K562 (cell line): ENCODE data around the gene LIMS1. TPM values are rescaled to one million over a fixed set of nuclear protein-coding genes. Genes with fewer than 3 reads are reported as not detected.

Experiments used
- CSDE1 ChIP-seq, 2 experiments: fragments of 450-650 bp; IDR thresholded peaks; 2 replicates each; pipeline ENCODE4 v1.6.1; 2016; ENCODE audit warnings: mild to moderate bottlenecking in 1 of 2
- E2F3 ChIP-seq: fragments of 250-450 bp; sonication (Bioruptor Pico); IDR thresholded peaks from 2 replicates; pipeline ENCODE4 v1.4.0; 2020; ENCODE audit warnings: mild to moderate bottlenecking
- ELF1 ChIP-seq: fragments of 200-800 bp; sonication (Bioruptor generic); IDR thresholded peaks from 2 replicates; pipeline ENCODE4 v1.6.1; 2016; ENCODE audit warnings: missing genetic modification characterization, missing compliant biosample characterization
- HDAC1 ChIP-seq, 2 experiments: fragments of 450-650 bp; IDR thresholded peaks; 2 replicates each; pipeline ENCODE4 v1.6.1; 2016 to 2017; ENCODE audit warnings: inconsistent platforms in 1 of 2, mild to moderate bottlenecking in 1 of 2, moderate library complexity in 1 of 2
- IFI16 ChIP-seq: fragments of 250-450 bp; sonication (Bioruptor Pico); IDR thresholded peaks from 2 replicates; pipeline ENCODE4 v2.1.2; 2022; ENCODE audit warnings: mild to moderate bottlenecking, inconsistent platforms
- JUN ChIP-seq, 2 experiments: sonication (generic) in 1 of 2; formaldehyde crosslinking in 1 of 2; IDR thresholded peaks; 2 replicates each; pipeline versions ENCODE4 v1.6.1 to v1.8.0; 2012 to 2022; ENCODE audit warnings: borderline replicate concordance in 2 of 2, mild to moderate bottlenecking in 2 of 2, improper control_type of control experiment in 1 of 2, low read depth in 1 of 2, low read length in 1 of 2, missing genetic modification reagents in 1 of 2
- KAT7 ChIP-seq: sonication (generic); formaldehyde crosslinking; IDR thresholded peaks from 2 replicates; pipeline ENCODE4 v1.8.0; 2022; ENCODE audit warnings: missing genetic modification reagents, mild to moderate bottlenecking, borderline replicate concordance
- KAT8 ChIP-seq: fragments of 450-650 bp; IDR thresholded peaks from 2 replicates; pipeline ENCODE4 v1.6.1; 2016; ENCODE audit warnings: low read depth, mild to moderate bottlenecking
- KLF10 ChIP-seq: fragments of 250-450 bp; sonication (Bioruptor Pico); IDR thresholded peaks from 2 replicates; pipeline ENCODE4 v1.6.1; 2021; ENCODE audit warnings: matching md5 sums
- MCM3 ChIP-seq: fragments of 450-650 bp; IDR thresholded peaks from 2 replicates; pipeline ENCODE4 v1.6.1; 2016
- NCOA2 ChIP-seq, 2 experiments: fragments of 450-650 bp; IDR thresholded peaks; 2 replicates each; pipeline ENCODE4 v1.6.1; 2018; ENCODE audit warnings: mild to moderate bottlenecking in 2 of 2, moderate library complexity in 1 of 2; ENCODE audit not compliant: partially characterized antibody in 2 of 2
- NR0B1 ChIP-seq: fragments of 450-650 bp; IDR thresholded peaks from one replicate; pipeline ENCODE4 v1.6.1; 2018; ENCODE audit warnings: mild to moderate bottlenecking, moderate library complexity; ENCODE audit not compliant: partially characterized antibody
- RERE ChIP-seq: sonication (generic); formaldehyde crosslinking; IDR thresholded peaks from 2 replicates; pipeline ENCODE4 v1.8.0; 2023; ENCODE audit warnings: missing genetic modification reagents, mild to moderate bottlenecking, borderline replicate concordance
- ZFPM2 ChIP-seq: fragments of 250-450 bp; sonication (Bioruptor Pico); IDR thresholded peaks from 2 replicates; pipeline ENCODE4 v1.5.1; 2022; ENCODE audit warnings: mild to moderate bottlenecking
- ZNF184 ChIP-seq: sonication (generic); formaldehyde crosslinking; IDR thresholded peaks from 2 replicates; pipeline ENCODE4 v1.5.0; 2020; ENCODE audit warnings: missing genetic modification reagents
- ZNF274 ChIP-seq: IDR thresholded peaks from 2 replicates; pipeline ENCODE4 v1.6.1; 2011; ENCODE audit warnings: low read depth, mild to moderate bottlenecking, low read length, moderate library complexity, borderline replicate concordance
- ZNF282 ChIP-seq: sonication (generic); formaldehyde crosslinking; IDR thresholded peaks from 2 replicates; pipeline ENCODE4 v1.8.1; 2023; ENCODE audit warnings: missing genetic modification reagents
- ZNF436 ChIP-seq: fragments of 250-450, 450-650 bp; sonication (Bioruptor Pico); formaldehyde crosslinking; IDR thresholded peaks from 2 replicates; pipeline ENCODE4 v1.7.0; 2020; ENCODE audit warnings: mild to moderate bottlenecking
- ZNF740 ChIP-seq, 3 experiments: fragments of 200-800 bp in 1 of 3; sonication (Bioruptor generic) in 1 of 3; sonication (generic) in 1 of 3; formaldehyde crosslinking in 1 of 3; IDR thresholded peaks; 2 replicates each; pipeline versions ENCODE4 v1.6.1 to v1.8.0; 2016 to 2022; ENCODE audit warnings: mild to moderate bottlenecking in 2 of 3, missing compliant biosample characterization in 2 of 3, missing genetic modification characterization in 2 of 3, missing genetic modification reagents in 1 of 3
- polyA plus RNA-seq, 8 experiments: library from polyadenylated mRNA; depleted of rRNA in 4 of 8; stranded (reverse) in 5 of 8; unstranded in 3 of 8; fragments of >200 nt; fragmentation: Nextera tagmentation in 2 of 8; fragmentation: Illumina TruSeq in 1 of 8; extraction: Ambion mirVana in 2 of 8; extraction: Trizol in 1 of 8; gene quantifications; 2 replicates each; pipeline versions ENCODE4 v1.2.1 to v1.2.3, GENCODE V29; 2011 to 2014; ENCODE audit warnings: inconsistent platforms in 1 of 8, missing spikeins in 1 of 8
- total RNA-seq, 7 experiments: library from RNA; depleted of rRNA in 6 of 7; stranded (reverse); fragments of >200 nt in 6 of 7; fragmentation: Illumina TruSeq in 2 of 7; extraction: Trizol in 2 of 7; gene quantifications; 2 replicates each; pipeline versions ENCODE4 v1.2.1 to v1.2.3, GENCODE V29; 2011 to 2021; ENCODE audit warnings: low replicate concordance in 1 of 7

LIMS1 gene
- total and polyA plus RNA-seq, 9 of the 15 experiments (the other 6 are each of a cell fraction or from before 2014, with no cell fraction given), result 52.8 to 134 (median 81.0) TPM

- TF ChIP-seq ELF1 (tag) (no peak), KAT8 (no peak), ZFPM2 (CRISPR knock-in tag) (no peak), IFI16 (CRISPR knock-in tag) (no peak), NR0B1 (no peak), KLF10 (CRISPR knock-in tag) (no peak), ZNF740 (CRISPR knock-in tag; IDR thresholded peaks at IDR 0.05) (0 out of 2 replicates have a peak, but pooled peaks have one; percentile 40), ZNF740 (tag; IDR thresholded peaks at IDR 0.05) (no peak), RERE (no peak), JUN (IDR thresholded peaks at IDR 0.05; ENCODE audit: borderline replicate concordance, low read depth, low read length) (peak; percentile 85), JUN (CRISPR knock-in tag; IDR thresholded peaks at IDR 0.05; ENCODE audit: borderline replicate concordance) (peak; percentile 84; the same call in 1 of the 2 replicates), ZNF274 (no peak), ZNF184 (CRISPR knock-in tag) (no peak), KAT7 (CRISPR knock-in tag) (no peak), MCM3 (no peak), HDAC1 (IDR thresholded peaks at IDR 0.05) (peak in 1 of 2 experiments; percentile 80; a peak in 2 of 4 replicates), NCOA2 (IDR thresholded peaks at IDR 0.05; ENCODE audit: partially characterized antibody in 2 of 2) (no peak), CSDE1 (IDR thresholded peaks at IDR 0.05) (peak in 1 of 2 experiments; percentile 94; a peak in 2 of 4 replicates), ZNF436 (CRISPR knock-in tag) (no peak), ZNF282 (CRISPR knock-in tag) (0 out of 2 replicates have a peak, but pooled peaks have one; percentile 22), E2F3 (no peak)
Observed at GRCh38 chr2:108719149-108720044, 185.1 kb downstream of the LIMS1 start, which contains the start of gene RANBP2 (continued).
